Parathyroid adenoma (tissue), 2 donors: ENCODE measurements around the gene F13A1.

Experiments used
- H2AFZ ChIP-seq: fragments of 300-600 bp; sonication (generic); one replicate; pipeline ENCODE4 v1.7.0; 2017; ENCODE audit warnings: antibody characterized with exemption, mild to moderate bottlenecking
- H3K27ac ChIP-seq: fragments of 300-600 bp; sonication (generic); one replicate; pipeline ENCODE4 v1.7.0; 2017
- H3K27me3 ChIP-seq: fragments of 300-600 bp; sonication (generic); one replicate; pipeline ENCODE4 v1.7.0; 2017; ENCODE audit warnings: low read length; ENCODE audit not compliant: control insufficient read depth, insufficient read depth
- H3K36me3 ChIP-seq: fragments of 300-600 bp; sonication (generic); one replicate; pipeline ENCODE4 v1.7.0; 2017; ENCODE audit warnings: low read length; ENCODE audit not compliant: control insufficient read depth, insufficient read depth
- H3K4me1 ChIP-seq: fragments of 300-600 bp; sonication (generic); one replicate; pipeline ENCODE4 v1.7.0; 2017; ENCODE audit warnings: control low read depth
- H3K4me2 ChIP-seq: fragments of 300-600 bp; sonication (generic); one replicate; pipeline ENCODE4 v1.7.0; 2017; ENCODE audit warnings: low read length
- H3K4me3 ChIP-seq: fragments of 300-600 bp; sonication (generic); one replicate; pipeline ENCODE4 v1.7.0; 2017; ENCODE audit warnings: low read depth, low read length
- H3K79me2 ChIP-seq: fragments of 300-600 bp; sonication (generic); one replicate; pipeline ENCODE4 v1.7.0; 2017; ENCODE audit warnings: control low read depth
- H3K9ac ChIP-seq: fragments of 300-600 bp; sonication (generic); one replicate; pipeline ENCODE4 v1.7.0; 2017; ENCODE audit warnings: mild to moderate bottlenecking
- H3K9me3 ChIP-seq: fragments of 300-600 bp; sonication (generic); one replicate; pipeline ENCODE4 v1.7.0; 2017; ENCODE audit warnings: low read length; ENCODE audit not compliant: control insufficient read depth
- CTCF ChIP-seq: fragments of 300-600 bp; sonication (generic); IDR thresholded peaks from one replicate; pipeline ENCODE4 v1.7.0; 2017; ENCODE audit warnings: antibody characterized with exemption, mild to moderate bottlenecking
- donor health status: primary hyperparathyroidism.

Gene F13A1

GRCh38 chr6:6217855-6218758 lies 102.4 kb downstream of the F13A1 start:
- no peaks in the 10 kb centered on the region for H3K4me1 ChIP-seq
- no peak overlapping the region for H3K9ac ChIP-seq
- H3K4me2 ChIP-seq: no peak overlapping the region
- H3K36me3 ChIP-seq: no peaks in the 10 kb centered on the region
- no peak overlapping the region for H2AFZ ChIP-seq
- no peaks in the 10 kb centered on the region for H3K27me3 ChIP-seq
- H3K4me3 ChIP-seq: no peak overlapping the region
- no peaks in the 10 kb centered on the region for H3K79me2 ChIP-seq
- H3K27ac ChIP-seq: no peak overlapping the region
- no peaks in the 10 kb centered on the region for H3K9me3 ChIP-seq
- TF ChIP-seq CTCF: no peak

GRCh38 chr6:6210994-6211393 lies 109.5 kb downstream of the F13A1 start:
- no peaks in the 10 kb centered on the region for H3K9me3 ChIP-seq
- no peak overlapping the region for H2AFZ ChIP-seq
- no peak for TF ChIP-seq CTCF
- no peaks in the 10 kb centered on the region for H3K79me2 ChIP-seq
- H3K4me3 ChIP-seq: no peak overlapping the region
- H3K4me1 ChIP-seq: no peaks in the 10 kb centered on the region
- H3K9ac ChIP-seq: no peak overlapping the region
- H3K36me3 ChIP-seq: no peaks in the 10 kb centered on the region
- H3K27me3 ChIP-seq: no peaks in the 10 kb centered on the region
- no peak overlapping the region for H3K4me2 ChIP-seq
- no peak overlapping the region for H3K27ac ChIP-seq

DNA sequence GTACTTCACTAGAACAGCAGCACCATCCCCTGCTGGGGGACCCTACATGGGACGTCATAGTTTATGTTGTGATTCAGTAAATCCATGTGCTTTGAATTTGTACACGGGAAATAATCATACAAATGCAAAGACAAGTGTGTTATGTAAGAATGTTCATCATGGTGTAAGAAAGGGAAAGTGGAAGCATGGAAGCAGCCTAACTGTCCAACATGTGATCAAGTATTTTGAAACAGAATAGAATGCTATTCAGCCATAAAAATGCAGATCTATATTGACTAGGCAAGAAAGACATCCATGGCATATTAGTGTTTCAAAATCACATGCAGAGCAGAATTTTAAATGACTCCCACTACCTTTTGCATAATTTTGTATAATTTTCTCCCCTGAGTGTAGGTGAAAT lies 117.6 kb downstream of the F13A1 start:
- no peaks in the 10 kb centered on the region for H3K27me3 ChIP-seq
- H3K9me3 ChIP-seq: no peaks in the 10 kb centered on the region
- H2AFZ ChIP-seq: no peak overlapping the region
- no peaks in the 10 kb centered on the region for H3K36me3 ChIP-seq
- H3K4me3 ChIP-seq: no peak overlapping the region
- H3K9ac ChIP-seq: no peak overlapping the region
- no peaks in the 10 kb centered on the region for H3K79me2 ChIP-seq
- no peak overlapping the region for H3K4me2 ChIP-seq
- H3K27ac ChIP-seq: no peak overlapping the region
- no peaks in the 10 kb centered on the region for H3K4me1 ChIP-seq
- TF ChIP-seq CTCF: no peak

DNA sequence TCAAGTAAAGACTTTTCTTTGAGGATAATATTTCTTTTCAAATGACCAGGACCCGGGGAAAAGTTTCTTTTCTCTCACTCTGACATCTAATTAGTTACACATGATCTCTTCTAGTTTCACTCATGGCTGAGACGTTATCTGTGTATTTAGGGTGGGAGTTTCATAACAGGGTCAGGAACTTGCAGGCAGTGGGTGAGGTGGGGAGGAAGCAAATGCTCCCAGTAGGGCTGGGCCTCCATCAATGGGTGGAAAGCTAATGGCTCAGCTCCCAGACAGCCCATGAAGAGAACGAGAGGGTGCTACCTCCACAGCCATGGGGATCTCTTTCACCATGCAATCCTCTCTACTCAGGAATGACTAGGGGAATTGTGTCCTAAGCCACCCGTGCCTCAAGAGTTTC lies 119.3 kb downstream of the F13A1 start:
- TF ChIP-seq CTCF: no peak

DNA sequence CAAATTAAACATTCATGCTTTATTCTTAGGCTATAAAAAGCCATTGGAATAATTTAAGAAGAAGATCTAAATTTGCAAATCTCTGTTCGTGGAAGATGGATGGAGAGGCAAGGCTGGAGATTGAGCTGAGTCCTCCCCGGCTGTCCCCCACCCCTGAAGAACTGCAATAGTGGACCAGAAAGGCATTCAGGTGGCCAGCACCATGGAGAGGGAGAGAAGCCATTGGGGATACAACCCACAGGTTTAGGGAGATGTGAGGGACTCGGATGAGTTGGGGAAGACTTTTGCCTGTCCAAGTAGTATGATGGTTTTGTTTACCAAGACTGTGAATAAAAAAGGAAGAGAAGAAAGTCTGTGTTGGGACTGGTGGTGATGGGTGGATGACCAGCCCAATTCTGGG lies 120.8 kb downstream of the F13A1 start:
- H3K79me2 ChIP-seq: no peaks in the 10 kb centered on the region
- H3K4me1 ChIP-seq: no peaks in the 10 kb centered on the region
- TF ChIP-seq CTCF: no peak
- no peak overlapping the region for H3K9ac ChIP-seq
- H3K4me3 ChIP-seq: no peak overlapping the region
- H3K36me3 ChIP-seq: no peaks in the 10 kb centered on the region
- H3K27me3 ChIP-seq: no peaks in the 10 kb centered on the region
- H2AFZ ChIP-seq: no peak overlapping the region
- H3K9me3 ChIP-seq: no peaks in the 10 kb centered on the region
- H3K4me2 ChIP-seq: no peak overlapping the region
- H3K27ac ChIP-seq: no peak overlapping the region

More for the DNA sequence above, 119.3 kb downstream of the F13A1 start:
- no peak overlapping the region for H3K27ac ChIP-seq
- no peak overlapping the region for H3K4me2 ChIP-seq
- no peak overlapping the region for H3K9ac ChIP-seq
- no peak overlapping the region for H2AFZ ChIP-seq
- H3K9me3 ChIP-seq: no peaks in the 10 kb centered on the region
- no peaks in the 10 kb centered on the region for H3K27me3 ChIP-seq
- H3K36me3 ChIP-seq: no peaks in the 10 kb centered on the region
- no peaks in the 10 kb centered on the region for H3K79me2 ChIP-seq
- no peak overlapping the region for H3K4me3 ChIP-seq
- no peaks in the 10 kb centered on the region for H3K4me1 ChIP-seq
